Superior temporal gyrus (tissue), 1 donor: Measurements from ENCODE around the gene ZMYND8.
"Not testable (repeated sequence)": the region's sequence is repeated elsewhere in the genome, so short reads cannot be mapped to it uniquely, and the experiment has no call there.

ENCODE experiments used
- DNase-seq: peaks from one replicate; pipeline ENCODE4 v3.0.0-alpha.2; 2016; ENCODE audit errors: extremely low spot score

The ZMYND8 gene

DNA sequence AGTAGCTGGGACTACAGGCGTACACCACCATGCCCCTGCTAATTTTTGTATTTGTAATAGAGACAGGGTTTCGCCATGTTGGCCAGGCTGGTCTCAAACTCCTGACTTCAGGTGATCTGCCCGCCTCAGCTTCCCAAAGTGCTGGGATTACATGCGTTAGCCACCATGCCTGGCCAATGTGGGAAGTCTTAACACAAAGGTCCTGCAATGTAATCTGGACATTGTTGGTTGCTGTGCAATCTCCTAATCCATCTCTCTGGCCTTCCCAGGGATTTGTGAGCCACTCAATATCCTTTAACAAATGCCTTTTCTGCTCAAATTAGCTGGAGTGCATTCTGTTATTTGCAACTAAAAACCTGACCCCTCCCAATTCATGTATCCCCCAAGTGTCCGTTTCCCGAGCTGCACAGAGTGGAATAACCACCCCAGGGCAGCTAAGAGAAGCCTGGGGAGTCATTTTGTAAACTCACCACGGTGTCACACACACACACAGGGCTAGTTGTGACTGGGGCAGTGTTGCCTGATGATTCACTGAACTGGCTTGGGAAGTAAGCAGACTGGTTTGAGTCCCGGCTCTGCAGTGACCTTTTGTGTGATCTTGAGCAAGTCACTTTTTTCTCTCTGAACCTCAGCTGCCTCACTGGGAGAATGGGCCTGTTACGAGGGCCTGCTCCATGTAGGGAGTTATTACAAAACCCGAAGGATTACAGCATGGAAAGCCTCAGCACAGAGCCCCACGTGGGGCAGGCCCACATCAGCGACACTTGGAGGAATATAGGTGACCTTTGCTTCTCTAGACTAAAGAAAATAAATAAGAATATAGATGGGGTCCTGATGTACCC, 152.3 kb downstream of the ZMYND8 start:
- no peak for DNase-seq

DNA sequence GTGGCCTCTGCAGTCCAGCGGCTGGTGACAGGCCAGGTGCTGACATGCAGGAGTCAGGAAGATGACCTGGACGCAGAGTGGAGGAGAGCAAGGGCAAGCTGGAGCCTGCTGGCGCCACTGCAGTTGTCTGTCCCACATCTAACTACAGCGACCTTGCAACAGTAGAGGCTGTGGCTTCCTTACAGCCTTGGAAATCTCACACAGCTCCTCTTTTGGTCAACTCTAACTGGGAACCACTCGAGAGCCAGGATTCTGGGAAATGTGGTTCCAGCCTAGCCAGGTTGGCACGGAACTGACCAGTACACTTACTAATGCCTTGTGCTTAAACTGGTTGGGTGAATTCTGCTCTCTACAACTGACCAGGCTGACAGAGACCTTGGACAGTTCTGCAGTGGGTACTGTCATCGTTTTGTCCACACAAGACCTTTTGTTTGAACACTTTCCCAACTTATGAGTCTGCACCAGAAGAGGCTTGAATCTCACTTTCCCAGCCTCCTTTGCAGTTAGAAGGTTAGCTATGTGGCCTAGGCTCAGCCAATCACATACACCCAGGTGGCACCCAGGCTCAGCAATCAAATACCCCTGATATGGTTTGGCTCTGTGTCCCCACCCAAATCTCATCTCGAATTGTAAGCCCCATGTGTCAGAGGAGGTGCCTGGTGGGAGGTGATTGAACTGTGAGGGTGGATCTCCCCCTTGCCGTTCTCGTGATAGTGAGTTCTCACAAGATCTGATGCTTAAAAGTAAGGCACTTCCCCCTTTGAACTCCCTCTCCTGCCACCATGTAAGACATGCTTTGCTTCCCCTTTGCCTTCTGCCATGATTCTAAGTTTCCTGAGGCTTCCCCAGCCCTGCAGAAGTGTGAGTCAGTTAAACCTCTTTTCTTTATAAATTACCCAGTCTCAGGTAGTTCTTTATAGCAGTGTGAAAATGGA, 153.5 kb downstream of the ZMYND8 start:
- DNase-seq, result no peak

- DNase-seq, result no peak
Measured at GRCh38 chr20:47201074-47201730, 155.3 kb downstream of the ZMYND8 start.

- no peak for DNase-seq
Measured at GRCh38 chr20:47198996-47199552, 157.4 kb downstream of the ZMYND8 start.

DNA sequence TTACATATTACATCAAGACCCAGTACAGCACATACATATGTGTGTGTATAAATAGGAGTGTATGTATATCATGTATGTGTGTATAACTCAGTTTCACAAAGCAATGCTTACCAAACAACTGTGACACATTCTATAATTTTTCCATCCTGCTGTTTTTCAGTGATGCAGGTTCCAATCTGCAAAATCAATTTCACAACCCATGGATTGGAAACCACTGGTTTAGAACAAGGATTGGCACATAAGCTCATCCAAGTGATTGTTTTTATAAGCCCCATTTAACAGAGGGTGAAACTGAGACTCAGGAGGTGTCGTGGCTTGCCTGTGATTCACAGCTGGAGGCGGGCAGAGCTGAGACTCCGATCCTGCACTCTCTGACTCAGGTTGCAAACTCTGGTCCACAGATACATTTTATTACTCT, 158.2 kb downstream of the ZMYND8 start:
- no peak for DNase-seq

GRCh38 chr20:47196091-47197081, 160.1 kb downstream of the ZMYND8 start:
- DNase-seq, result peak; percentile 82

GRCh38 chr20:47195573-47195972, 160.9 kb downstream of the ZMYND8 start:
- no peak for DNase-seq

DNA sequence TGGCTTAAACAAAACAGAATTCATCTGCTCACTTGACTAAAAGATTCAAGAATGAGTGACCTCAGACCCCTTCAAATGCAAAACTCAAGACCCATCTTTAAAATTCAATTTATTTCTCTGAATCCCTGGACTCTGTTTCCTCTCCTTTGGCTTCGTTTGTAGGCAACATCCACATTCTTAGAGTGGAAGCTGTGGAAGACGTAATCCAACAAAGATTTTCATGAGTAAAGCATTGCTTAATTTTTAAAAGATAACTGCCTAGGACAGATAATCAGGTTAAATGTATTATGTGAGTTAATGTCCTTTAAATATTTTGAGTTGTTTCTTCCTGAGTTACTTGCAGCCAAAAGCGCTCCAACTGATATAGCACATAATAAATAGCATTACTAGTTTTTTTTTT, 164.5 kb downstream of the ZMYND8 start:
- no peak for DNase-seq

DNA sequence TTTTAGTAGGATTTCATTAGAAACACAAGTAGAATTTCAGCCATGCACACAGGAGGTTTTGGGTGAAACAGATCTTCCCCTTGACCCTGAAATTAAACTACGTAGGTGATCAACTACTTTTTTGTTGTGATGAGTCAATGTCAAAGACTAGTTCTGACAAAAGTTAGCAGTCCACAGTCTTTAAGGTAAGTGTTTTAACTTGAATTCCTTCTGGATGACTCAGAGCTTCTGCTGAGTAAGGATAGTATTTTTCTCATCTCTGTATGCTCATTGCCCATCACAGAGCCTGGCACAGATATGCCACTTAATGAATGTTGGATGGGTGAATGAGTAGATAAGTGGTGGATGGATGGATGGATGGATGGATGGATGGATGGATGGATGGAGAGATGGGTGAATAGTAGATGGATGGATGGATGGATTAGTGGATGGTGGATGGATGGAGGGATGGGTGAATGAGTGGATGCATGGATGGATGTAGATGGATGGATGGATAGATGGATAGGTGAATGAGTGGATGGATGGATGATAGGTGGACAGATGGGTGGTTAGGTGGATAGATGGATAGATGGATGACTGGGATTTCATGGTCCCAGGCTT, 165.3 kb downstream of the ZMYND8 start:
- DNase-seq, result no peak

DNA sequence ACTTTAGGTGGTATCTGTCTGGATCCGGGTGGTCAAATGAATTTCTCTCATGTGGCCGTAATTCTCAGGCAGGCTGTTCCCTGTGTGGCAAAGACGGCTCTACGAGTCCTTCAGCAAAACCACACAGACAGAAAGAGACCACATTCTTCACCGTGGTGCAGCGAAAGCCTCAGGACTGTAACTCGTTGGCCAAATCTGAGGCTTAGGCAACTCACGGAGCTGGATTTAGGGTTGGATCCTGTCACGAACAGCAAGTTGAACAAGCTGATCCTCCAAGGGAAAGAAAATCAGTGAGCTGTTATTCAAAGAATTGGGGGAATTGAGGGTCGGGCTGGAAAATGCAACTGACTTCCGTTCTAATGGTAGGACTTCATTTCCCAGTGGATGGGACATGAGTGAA, 167.4 kb downstream of the ZMYND8 start:
- DNase-seq, result no peak

DNA sequence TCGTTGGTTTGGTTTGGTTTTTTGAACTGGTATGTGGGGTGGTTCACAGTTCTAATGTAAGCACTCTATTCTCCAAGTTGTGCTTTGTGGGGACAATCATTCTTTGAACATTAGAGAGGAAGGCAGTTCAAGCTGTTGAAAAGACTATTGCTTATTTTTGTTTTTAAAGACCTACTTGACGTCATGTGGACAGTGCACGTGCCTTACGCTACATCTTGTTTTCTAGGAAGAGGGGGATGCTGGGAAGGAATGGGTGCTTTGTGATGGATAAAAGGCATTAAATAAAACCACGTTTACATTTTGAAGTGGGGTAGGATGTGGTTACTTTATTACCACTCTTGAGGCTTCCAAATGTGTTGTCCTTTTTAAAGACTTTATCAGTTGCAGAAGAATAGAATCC, 168.0 kb downstream of the ZMYND8 start:
- no peak for DNase-seq

GRCh38 chr20:47187450-47188195, 168.9 kb downstream of the ZMYND8 start:
- DNase-seq, result no peak

DNA sequence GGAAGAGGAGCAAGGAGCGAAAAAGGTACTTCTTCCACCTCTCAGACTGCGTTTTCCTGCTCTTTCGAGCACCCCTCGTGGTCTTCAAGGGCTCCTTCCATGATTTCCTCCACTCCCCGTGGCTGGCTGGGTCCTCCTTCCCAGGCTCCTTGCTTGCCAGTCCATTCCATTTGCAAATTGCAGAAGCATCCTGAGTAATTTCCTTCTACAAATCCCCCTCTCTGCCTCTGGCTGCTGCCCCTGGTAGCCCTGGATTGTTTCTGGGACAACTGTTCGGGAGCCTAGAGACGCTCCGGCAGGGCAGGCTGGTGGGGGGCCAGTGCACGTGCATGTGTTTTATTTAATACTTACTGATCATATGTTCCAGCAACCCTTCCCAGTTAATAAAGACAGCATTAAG, 173.1 kb downstream of the ZMYND8 start:
- DNase-seq, result no peak

DNA sequence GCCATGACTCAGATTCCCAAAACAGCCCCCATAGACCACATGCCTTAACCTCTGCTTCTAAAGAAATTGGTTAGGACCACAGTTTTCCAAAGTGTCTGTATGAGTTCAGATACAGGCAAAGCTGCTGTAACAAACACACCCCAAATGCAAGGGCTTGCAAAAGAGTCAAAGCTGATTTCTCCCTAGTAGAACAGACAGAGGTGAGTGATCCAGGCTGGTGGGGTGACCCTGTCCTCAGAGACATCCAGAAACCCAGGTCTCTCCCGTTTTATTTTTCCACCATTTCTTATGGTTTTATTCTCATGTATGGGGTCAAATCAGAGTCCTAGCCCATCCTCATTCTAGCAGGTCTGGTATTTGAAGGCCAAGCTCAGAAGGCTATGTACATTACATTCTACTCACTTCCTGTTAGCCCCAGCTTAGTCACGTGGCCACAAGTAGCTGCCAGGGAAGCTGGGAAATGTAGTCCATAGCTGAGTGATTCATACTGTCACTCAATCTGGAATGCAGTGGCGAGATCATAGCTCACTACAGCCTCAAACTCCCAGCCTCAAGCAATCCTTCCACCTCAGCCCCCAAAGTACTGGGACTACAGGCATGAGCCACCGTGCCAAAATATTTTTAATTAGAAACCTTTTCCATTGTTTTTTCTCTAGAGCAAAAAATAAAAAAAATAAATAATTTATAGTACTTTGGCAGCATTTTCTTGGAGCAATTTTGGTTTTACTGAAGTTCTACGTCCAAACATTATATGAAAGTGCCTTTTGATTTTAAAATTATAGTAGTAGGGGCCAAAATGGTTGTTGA, 175.2 kb downstream of the ZMYND8 start:
- no peak for DNase-seq

DNA sequence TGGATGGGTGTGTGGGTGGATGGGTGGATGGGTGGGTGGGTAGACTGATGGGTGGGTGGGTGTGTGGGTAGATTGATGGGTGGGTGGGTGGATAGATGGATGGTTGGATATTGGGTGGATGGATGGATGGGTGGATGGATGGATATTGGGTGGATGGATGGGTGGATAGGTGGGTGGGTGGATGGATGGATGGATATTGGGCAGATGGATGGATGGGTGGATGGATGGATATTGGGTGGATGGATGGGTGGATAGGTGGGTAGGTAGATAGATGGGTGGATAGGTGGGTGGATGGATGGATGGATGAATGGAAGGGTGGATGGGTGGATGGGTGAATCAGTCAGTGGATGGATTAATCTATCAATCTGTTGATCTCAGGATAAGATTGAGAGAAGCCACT, 177.2 kb downstream of the ZMYND8 start:
- DNase-seq, result no peak

DNA sequence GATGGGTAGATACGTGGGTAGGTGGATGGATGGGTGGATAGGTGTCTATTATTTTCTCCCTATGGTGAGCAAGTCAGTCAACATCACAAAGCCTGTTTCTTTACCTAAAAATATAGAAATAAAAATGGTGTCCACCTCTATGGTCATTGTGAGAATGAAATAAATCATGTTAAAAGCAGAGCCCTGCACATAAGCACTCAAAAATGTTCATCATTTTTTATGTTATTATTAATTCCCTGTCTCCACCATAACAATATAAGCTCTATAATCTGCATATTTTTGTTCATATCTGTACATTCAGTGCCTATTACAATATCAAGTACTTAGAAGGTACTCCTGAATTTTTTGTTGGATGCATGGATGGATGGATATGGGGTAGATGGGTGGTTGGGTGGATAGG, 177.6 kb downstream of the ZMYND8 start:
- DNase-seq, result no peak

- no peak for DNase-seq
Measured at GRCh38 chr20:47178277-47178676, 178.2 kb downstream of the ZMYND8 start.

DNA sequence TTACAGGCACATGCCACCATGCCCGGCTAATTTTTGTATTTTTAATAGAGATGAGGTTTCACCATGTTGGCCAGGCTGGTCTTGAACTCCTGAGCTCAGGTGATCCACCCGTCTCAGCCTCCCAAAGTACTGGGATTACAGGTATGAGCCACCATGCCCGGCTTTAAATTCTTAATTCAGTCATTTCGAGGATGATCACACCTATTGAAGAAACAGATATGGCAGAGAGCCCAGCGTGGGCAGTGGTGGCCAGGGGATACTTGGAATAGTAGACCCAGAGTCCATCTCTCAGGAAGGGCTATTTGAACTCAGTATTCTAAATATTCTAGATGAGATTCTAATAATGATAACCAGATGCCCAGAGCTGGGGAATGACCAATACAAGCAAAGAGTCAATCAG, 180.3 kb downstream of the ZMYND8 start:
- DNase-seq, result not testable (repeated sequence)

- DNase-seq, result no peak
Measured at GRCh38 chr20:47175493-47175892, 181.0 kb downstream of the ZMYND8 start.
